A549 (cell line): ENCODE data around the gene INPP4B.

Experiments used
- ESRRA ChIP-seq: fragments of 150-350 bp; IDR thresholded peaks from 2 replicates; pipeline ENCODE4 v1.6.1; 2014; ENCODE audit warnings: mild to moderate bottlenecking, low read length, borderline replicate concordance
- GATA3 ChIP-seq: IDR thresholded peaks from 2 replicates; pipeline ENCODE4 v1.6.1; 2012; ENCODE audit warnings: borderline replicate concordance
- MYC ChIP-seq: IDR thresholded peaks from 2 replicates; pipeline ENCODE4 v1.6.1; 2012; ENCODE audit warnings: mild to moderate bottlenecking, inconsistent platforms, low read length, improper control_type of control experiment, borderline replicate concordance
- POLR2A ChIP-seq: IDR thresholded peaks from 2 replicates; pipeline ENCODE4 v1.6.1; 2012; ENCODE audit warnings: mild to moderate bottlenecking, low read length
- TF ChIP-seq, protein P1 (sequence below): IDR thresholded peaks from 2 replicates; pipeline ENCODE4 v1.6.1; 2012
- TF ChIP-seq, protein P2 (sequence below): fragments of >200 bp; sonication (Bioruptor Twin); formaldehyde crosslinking; IDR thresholded peaks from 3 replicates; pipeline ENCODE4 v1.5.1; 2016

DNA sequence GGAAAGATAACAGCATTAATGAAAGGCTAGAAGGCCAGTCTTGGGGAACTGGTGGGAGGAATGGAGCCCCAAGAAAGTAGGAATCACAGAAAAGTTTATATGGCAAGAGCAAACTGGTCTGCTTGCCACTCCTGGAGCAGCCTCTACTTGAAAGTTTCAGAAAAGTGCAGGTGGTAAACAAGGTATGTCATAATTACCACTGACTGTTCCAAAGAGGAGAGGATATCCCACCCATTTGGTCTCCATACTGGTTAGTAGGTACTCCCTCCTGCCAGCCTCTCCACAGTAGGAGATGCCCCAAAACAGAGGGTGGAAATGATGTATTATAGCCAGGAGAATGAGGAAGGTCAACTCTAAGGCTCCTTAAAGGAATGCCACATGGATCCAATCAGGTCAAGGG, 145.1 kb downstream of the INPP4B start:
- TF ChIP-seq POLR2A (no peak), GATA3 (no peak), ESRRA (no peak), MYC (no peak)
- TF ChIP-seq, protein P1, sequence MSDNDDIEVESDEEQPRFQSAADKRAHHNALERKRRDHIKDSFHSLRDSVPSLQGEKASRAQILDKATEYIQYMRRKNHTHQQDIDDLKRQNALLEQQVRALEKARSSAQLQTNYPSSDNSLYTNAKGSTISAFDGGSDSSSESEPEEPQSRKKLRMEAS, result no peak
- TF ChIP-seq, protein P2, sequence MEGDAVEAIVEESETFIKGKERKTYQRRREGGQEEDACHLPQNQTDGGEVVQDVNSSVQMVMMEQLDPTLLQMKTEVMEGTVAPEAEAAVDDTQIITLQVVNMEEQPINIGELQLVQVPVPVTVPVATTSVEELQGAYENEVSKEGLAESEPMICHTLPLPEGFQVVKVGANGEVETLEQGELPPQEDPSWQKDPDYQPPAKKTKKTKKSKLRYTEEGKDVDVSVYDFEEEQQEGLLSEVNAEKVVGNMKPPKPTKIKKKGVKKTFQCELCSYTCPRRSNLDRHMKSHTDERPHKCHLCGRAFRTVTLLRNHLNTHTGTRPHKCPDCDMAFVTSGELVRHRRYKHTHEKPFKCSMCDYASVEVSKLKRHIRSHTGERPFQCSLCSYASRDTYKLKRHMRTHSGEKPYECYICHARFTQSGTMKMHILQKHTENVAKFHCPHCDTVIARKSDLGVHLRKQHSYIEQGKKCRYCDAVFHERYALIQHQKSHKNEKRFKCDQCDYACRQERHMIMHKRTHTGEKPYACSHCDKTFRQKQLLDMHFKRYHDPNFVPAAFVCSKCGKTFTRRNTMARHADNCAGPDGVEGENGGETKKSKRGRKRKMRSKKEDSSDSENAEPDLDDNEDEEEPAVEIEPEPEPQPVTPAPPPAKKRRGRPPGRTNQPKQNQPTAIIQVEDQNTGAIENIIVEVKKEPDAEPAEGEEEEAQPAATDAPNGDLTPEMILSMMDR, result no peak
